ENCODE measurements around the gene GPR39. TPM values are rescaled to one million over a fixed set of nuclear protein-coding genes. Genes with fewer than 3 reads are reported as not detected.

The GPR39 gene
- polyA plus RNA-seq, 1 donor: 9.5 TPM

DNA sequence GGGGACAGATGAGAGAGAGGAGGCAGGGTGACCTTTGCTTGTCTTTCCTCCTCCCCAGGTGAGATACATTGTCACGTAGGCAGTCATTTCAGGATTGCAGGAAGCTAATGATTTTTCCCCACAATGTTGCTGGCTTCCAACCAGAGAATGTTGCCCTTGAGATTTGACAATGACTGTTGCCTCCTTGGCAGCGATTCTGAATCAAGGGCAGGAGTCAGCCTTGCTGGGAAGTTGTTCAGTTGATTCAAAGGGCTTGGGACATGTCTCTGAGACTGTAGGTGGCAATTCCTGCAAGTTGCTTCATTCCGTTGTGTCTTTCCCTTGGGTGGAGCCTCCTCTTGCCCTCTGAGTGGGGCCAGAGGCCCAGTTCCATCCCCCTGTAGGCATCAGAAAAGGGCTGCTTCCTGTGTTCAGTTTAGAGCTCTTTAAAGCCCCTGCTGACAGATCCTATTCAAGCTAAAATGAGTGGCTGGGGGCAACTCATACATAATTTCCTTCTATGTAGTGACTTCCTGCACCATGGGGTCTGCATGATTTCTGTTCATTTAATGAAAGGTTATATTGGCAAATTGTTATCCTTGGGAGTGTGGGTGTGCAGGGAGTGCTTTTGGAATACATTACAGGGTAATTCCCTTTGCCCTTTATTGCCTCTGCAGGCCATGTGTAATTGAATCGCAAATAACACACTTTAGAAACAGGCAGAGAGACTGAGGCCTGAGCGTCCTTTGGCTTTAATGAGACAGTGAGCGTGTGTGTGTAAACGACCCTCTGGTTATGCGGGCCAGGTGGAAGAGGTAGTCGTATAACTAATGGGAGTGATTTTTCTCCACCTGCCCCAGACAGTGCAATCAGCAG, 52.4 kb downstream of the GPR39 start:
- peaks cover 9% of the 10 kb centered on the region for H3K9me3 ChIP-seq (ENCODE audit: control insufficient read depth, low read depth, low read length)
- no peaks in the 10 kb centered on the region for H3K27me3 ChIP-seq (ENCODE audit: control insufficient read depth, insufficient read depth, low read length)
- H3K4me3 ChIP-seq (ENCODE audit: low read length): no peak overlapping the region
- H3K36me3 ChIP-seq (ENCODE audit: control insufficient read depth, insufficient read depth, low read length): no peaks in the 10 kb centered on the region
- no peak for DNase-seq
- H3K27ac ChIP-seq (ENCODE audit: low read length): no peak overlapping the region
- H3K4me1 ChIP-seq (ENCODE audit: control insufficient read depth, insufficient read depth, low read length): no peaks in the 10 kb centered on the region
- no CpG with 5 or more reads among the region's 9 CpGs for WGBS (ENCODE audit: insufficient coverage, low lambda C conversion rate)

DNA sequence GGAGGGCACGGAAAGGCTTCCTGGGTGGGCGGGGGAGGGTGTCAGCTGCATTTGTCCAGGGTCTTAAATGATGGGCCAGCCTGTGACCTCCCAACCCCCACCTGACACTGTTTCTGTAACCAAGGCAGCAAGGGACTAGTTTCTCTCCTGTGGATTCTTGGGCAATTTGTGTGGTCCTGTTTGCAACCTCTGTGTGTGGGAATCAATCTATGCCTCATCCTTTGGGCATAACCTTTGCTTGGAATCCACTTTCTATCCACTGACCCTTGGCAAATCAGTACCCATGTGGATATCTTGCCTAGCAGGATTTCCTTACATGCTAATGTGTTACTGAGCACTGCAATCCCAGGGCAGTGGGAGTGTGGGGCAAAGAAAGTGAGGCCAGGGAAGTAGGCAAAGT, 54.1 kb downstream of the GPR39 start:
- no CpG with 5 or more reads among the region's 2 CpGs for WGBS (ENCODE audit: insufficient coverage, low lambda C conversion rate)
- Histone ChIP-seq H3K4me3 (ENCODE audit: low read length) (no peak overlapping the region), H3K9me3 (ENCODE audit: control insufficient read depth, low read depth, low read length) (peaks cover 9% of the 10 kb centered on the region), H3K27me3 (ENCODE audit: control insufficient read depth, insufficient read depth, low read length) (no peaks in the 10 kb centered on the region), H3K4me1 (ENCODE audit: control insufficient read depth, insufficient read depth, low read length) (no peaks in the 10 kb centered on the region), H3K36me3 (ENCODE audit: control insufficient read depth, insufficient read depth, low read length) (no peaks in the 10 kb centered on the region), H3K27ac (ENCODE audit: low read length) (no peak overlapping the region)
- DNase-seq: no peak

DNA sequence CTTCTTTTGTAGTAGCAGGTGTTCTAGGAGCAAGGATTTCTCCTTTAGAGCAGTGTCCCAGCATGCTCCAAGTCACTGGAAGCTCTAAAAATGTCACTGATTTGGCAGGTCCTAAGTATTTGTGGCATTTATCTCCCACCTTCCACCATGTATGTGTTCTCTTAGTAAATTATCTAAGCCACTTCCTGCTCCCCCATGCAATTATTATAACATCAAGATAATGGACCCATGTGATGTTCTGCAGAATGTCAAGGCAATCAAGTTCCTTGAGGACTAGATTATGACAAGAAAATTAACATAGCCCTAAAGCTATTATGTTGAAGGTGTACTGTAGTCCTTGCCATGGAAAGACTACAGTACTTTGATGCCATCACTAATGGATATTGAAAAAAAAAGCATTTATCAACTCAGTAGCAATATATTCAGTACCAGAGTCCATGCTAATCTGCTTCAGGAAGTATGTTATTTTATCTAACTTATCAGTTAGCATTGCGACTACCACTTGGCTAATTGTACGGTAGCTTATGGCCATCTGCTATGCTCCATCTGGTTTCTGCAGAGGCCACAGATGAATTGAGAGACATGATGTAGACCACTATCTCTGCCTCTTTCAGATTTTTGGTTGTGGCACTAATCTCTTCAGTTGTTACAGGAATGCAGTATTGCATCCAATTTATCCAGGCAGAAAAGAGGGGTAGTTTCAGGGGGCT, 56.7 kb downstream of the GPR39 start:
- H3K4me3 ChIP-seq (ENCODE audit: low read length): no peak overlapping the region
- H3K27me3 ChIP-seq (ENCODE audit: control insufficient read depth, insufficient read depth, low read length): no peaks in the 10 kb centered on the region
- no peak overlapping the region for H3K27ac ChIP-seq (ENCODE audit: low read length)
- no peak for DNase-seq
- H3K36me3 ChIP-seq (ENCODE audit: control insufficient read depth, insufficient read depth, low read length): no peaks in the 10 kb centered on the region
- no CpG with 5 or more reads among the region's 2 CpGs for WGBS (ENCODE audit: insufficient coverage, low lambda C conversion rate)
- no peaks in the 10 kb centered on the region for H3K4me1 ChIP-seq (ENCODE audit: control insufficient read depth, insufficient read depth, low read length)
- H3K9me3 ChIP-seq (ENCODE audit: control insufficient read depth, low read depth, low read length): peaks cover 4% of the 10 kb centered on the region

DNA sequence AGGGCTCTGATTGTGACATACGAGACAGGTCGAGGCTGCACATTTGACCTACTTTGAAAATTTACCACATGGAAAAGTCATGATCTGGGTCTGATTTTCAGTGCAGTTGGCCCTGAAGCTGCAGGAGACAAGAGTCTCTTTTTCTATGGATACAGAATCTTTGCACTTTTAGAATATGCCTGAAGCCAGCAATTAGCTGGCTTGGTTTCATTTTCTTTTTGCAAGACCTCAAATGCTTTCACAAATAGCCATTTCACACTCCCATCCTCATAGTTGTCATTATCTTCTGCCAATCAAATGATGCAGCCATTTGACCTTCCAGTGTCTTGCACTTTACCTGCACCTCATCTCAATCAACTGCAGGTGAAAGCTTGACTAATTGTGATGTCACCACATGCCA, 59.0 kb downstream of the GPR39 start:
- peaks cover 9% of the 10 kb centered on the region for H3K9me3 ChIP-seq (ENCODE audit: control insufficient read depth, low read depth, low read length)
- H3K4me3 ChIP-seq (ENCODE audit: low read length): no peak overlapping the region
- H3K27me3 ChIP-seq (ENCODE audit: control insufficient read depth, insufficient read depth, low read length): no peaks in the 10 kb centered on the region
- H3K27ac ChIP-seq (ENCODE audit: low read length): no peak overlapping the region
- WGBS (ENCODE audit: insufficient coverage, low lambda C conversion rate): no CpG with 5 or more reads among the region's 2 CpGs
- no peaks in the 10 kb centered on the region for H3K4me1 ChIP-seq (ENCODE audit: control insufficient read depth, insufficient read depth, low read length)
- no peak for DNase-seq
- H3K36me3 ChIP-seq (ENCODE audit: control insufficient read depth, insufficient read depth, low read length): no peaks in the 10 kb centered on the region

DNA sequence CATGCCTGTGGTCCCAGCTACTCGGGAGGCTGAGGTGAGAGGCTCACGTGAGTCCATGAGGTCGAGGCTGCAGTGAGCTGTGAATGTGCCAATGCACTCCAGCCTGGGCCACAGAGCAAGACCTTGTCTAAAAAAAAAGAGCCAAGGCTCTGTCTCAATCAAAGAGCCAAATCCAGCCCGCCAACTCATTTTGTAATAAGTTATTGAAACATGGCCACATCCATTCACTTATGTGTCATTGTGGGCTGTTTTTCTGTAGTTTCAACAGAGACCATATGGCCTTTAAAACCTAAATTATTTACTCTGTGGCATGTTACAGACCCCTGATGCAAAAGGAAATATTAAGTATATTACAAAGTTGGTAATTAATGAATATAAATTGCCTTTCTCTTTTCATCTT, 60.8 kb downstream of the GPR39 start:
- no peaks in the 10 kb centered on the region for H3K36me3 ChIP-seq (ENCODE audit: control insufficient read depth, insufficient read depth, low read length)
- H3K4me3 ChIP-seq (ENCODE audit: low read length): no peak overlapping the region
- peaks cover 9% of the 10 kb centered on the region for H3K9me3 ChIP-seq (ENCODE audit: control insufficient read depth, low read depth, low read length)
- H3K4me1 ChIP-seq (ENCODE audit: control insufficient read depth, insufficient read depth, low read length): no peaks in the 10 kb centered on the region
- H3K27ac ChIP-seq (ENCODE audit: low read length): no peak overlapping the region
- DNase-seq: no peak
- WGBS (ENCODE audit: insufficient coverage, low lambda C conversion rate): 100% methylated on average over 1 of the region's 4 CpGs
- no peaks in the 10 kb centered on the region for H3K27me3 ChIP-seq (ENCODE audit: control insufficient read depth, insufficient read depth, low read length)

GRCh38 chr2:132477962-132478361, 61.4 kb downstream of the GPR39 start:
- Histone ChIP-seq H3K9me3 (ENCODE audit: control insufficient read depth, low read depth, low read length) (peaks cover 6% of the 10 kb centered on the region), H3K4me1 (ENCODE audit: control insufficient read depth, insufficient read depth, low read length) (no peaks in the 10 kb centered on the region), H3K36me3 (ENCODE audit: control insufficient read depth, insufficient read depth, low read length) (no peaks in the 10 kb centered on the region), H3K27me3 (ENCODE audit: control insufficient read depth, insufficient read depth, low read length) (no peaks in the 10 kb centered on the region), H3K27ac (ENCODE audit: low read length) (no peak overlapping the region), H3K4me3 (ENCODE audit: low read length) (no peak overlapping the region)
- 100% methylated on average over 1 of the region's 2 CpGs for WGBS (ENCODE audit: insufficient coverage, low lambda C conversion rate)
- DNase-seq: no peak

DNA sequence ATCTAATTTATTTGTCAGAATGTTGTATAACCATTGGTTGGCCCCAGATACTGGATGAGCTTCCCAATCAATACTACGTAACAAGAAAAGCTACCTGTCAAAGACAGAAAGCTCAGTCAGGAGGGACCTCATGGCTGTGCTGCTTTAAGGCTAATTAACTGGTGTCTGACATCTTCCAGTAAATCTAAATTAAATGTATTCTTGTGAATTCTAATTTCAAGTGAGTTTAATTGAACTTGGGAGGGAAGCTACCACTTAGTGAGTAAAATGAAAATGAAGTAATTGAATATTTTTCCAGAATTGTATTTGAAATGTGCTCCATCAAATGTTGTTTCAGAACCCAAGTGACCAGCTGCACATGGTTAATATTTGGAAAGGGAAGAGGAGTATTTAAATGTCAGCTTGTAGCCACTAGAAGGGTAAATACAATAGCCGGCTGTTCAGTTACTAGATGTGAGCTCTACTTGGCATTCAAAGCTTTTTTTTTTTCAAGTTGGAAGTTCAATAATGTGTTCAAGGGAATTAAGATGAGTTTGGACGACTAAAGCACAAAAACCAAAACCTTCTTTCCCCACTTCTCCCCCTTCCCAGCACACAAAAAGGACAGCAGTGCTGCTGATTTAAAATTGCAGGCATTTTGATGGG, 62.0 kb downstream of the GPR39 start:
- Histone ChIP-seq H3K4me1 (ENCODE audit: control insufficient read depth, insufficient read depth, low read length) (no peaks in the 10 kb centered on the region), H3K36me3 (ENCODE audit: control insufficient read depth, insufficient read depth, low read length) (no peaks in the 10 kb centered on the region), H3K27me3 (ENCODE audit: control insufficient read depth, insufficient read depth, low read length) (no peaks in the 10 kb centered on the region), H3K4me3 (ENCODE audit: low read length) (no peak overlapping the region), H3K27ac (ENCODE audit: low read length) (no peak overlapping the region), H3K9me3 (ENCODE audit: control insufficient read depth, low read depth, low read length) (peaks cover 5% of the 10 kb centered on the region)
- no peak for DNase-seq
- WGBS (ENCODE audit: insufficient coverage, low lambda C conversion rate): 40% methylated on average over 1 of the region's 3 CpGs

DNA sequence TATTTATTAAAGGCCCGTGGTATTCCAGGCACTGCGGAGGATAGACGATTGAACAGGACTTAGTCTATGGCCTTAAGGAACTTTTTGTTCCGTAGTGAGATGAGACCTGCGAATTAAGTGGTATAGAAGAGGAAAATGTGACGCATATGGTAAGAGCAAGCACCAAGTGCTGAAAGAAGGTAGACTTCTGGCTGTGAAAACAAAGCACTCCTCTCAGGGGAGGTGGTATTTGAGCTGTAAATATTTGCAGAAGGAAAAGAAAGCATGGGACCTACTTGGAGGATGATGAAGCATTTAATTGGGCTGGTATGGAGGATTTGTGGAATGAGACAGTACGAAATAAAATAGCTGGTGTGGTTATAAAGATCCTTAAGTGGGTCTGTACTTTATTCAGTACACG, 62.5 kb downstream of the GPR39 start:
- WGBS (ENCODE audit: insufficient coverage, low lambda C conversion rate): 88% methylated on average over 1 of the region's 8 CpGs
- no peaks in the 10 kb centered on the region for H3K4me1 ChIP-seq (ENCODE audit: control insufficient read depth, insufficient read depth, low read length)

DNA sequence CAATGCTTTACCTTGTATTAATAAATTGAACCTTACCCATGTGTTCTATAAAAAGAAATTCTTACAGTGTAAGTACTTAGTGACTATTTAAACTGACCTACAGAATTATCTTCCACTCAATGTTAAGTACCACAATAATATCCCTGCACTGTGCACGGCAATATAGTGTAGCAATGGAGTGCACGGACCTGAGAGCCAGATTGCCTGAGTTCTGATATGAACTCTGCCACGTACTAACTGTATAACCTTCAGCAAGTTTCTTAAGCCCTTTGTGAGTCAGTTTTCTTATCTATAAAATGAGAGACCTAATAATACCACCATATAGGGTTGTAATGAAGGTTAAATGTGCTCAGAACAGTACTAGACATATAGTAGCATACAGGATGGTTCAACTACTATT, 66.2 kb downstream of the GPR39 start:
- no peaks in the 10 kb centered on the region for H3K36me3 ChIP-seq (ENCODE audit: control insufficient read depth, insufficient read depth, low read length)
- DNase-seq: peak; percentile 23 to 72
- peak overlapping the region; percentile 39 for H3K27ac ChIP-seq (ENCODE audit: low read length)
- no peak overlapping the region for H3K4me3 ChIP-seq (ENCODE audit: low read length)
- H3K4me1 ChIP-seq (ENCODE audit: control insufficient read depth, insufficient read depth, low read length): no peaks in the 10 kb centered on the region
- H3K9me3 ChIP-seq (ENCODE audit: control insufficient read depth, low read depth, low read length): peaks cover 5% of the 10 kb centered on the region
- no peaks in the 10 kb centered on the region for H3K27me3 ChIP-seq (ENCODE audit: control insufficient read depth, insufficient read depth, low read length)
- WGBS (ENCODE audit: insufficient coverage, low lambda C conversion rate): no CpG with 5 or more reads among the region's 3 CpGs

More for the DNA sequence above, 62.5 kb downstream of the GPR39 start:
- H3K9me3 ChIP-seq (ENCODE audit: control insufficient read depth, low read depth, low read length): peaks cover 5% of the 10 kb centered on the region
- no peak for DNase-seq
- no peak overlapping the region for H3K27ac ChIP-seq (ENCODE audit: low read length)
- no peaks in the 10 kb centered on the region for H3K36me3 ChIP-seq (ENCODE audit: control insufficient read depth, insufficient read depth, low read length)
- H3K27me3 ChIP-seq (ENCODE audit: control insufficient read depth, insufficient read depth, low read length): no peaks in the 10 kb centered on the region
- H3K4me3 ChIP-seq (ENCODE audit: low read length): no peak overlapping the region

DNA sequence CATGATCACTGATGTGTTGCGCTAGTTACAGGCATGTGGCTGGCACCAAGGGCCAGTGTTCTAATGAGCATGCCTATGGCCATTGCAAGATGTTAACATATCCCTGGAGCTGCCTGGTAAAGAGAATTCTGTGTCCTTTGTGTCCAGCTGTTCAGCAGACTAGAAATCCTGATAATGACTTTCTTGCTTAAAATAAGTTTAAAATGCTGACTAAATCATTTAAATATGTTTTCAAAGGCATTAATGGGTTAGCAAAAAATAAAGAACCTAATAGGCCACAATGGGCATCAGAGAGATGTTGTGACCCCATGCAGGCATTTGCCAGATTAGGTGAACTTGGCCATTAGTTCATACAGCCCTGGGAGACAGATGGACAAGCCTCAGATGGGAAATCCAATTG, 67.5 kb downstream of the GPR39 start:
- H3K4me1 ChIP-seq (ENCODE audit: control insufficient read depth, insufficient read depth, low read length): no peaks in the 10 kb centered on the region
- peaks cover 4% of the 10 kb centered on the region for H3K9me3 ChIP-seq (ENCODE audit: control insufficient read depth, low read depth, low read length)
- DNase-seq: no peak
- no peaks in the 10 kb centered on the region for H3K27me3 ChIP-seq (ENCODE audit: control insufficient read depth, insufficient read depth, low read length)
- no peaks in the 10 kb centered on the region for H3K36me3 ChIP-seq (ENCODE audit: control insufficient read depth, insufficient read depth, low read length)
- no CpG with 5 or more reads among the region's 1 CpG for whole genome bisulfite sequencing (ENCODE audit: insufficient coverage, low lambda C conversion rate)
- H3K4me3 ChIP-seq (ENCODE audit: low read length): no peak overlapping the region
- H3K27ac ChIP-seq (ENCODE audit: low read length): no peak overlapping the region
